GM21367 (cell line): Measurements from ENCODE around the gene IFNL2.
"Not testable (repeated sequence)": the region's sequence is repeated elsewhere in the genome, so short reads cannot be mapped to it uniquely, and the experiment has no call there.

Experiments used
- ATAC-seq: cut with Tn5 transposase; IDR thresholded peaks from one replicate; pipeline ENCODE4 v1.9.1; 2021; ENCODE audit not compliant: unreplicated experiment

IFNL2 gene

DNA sequence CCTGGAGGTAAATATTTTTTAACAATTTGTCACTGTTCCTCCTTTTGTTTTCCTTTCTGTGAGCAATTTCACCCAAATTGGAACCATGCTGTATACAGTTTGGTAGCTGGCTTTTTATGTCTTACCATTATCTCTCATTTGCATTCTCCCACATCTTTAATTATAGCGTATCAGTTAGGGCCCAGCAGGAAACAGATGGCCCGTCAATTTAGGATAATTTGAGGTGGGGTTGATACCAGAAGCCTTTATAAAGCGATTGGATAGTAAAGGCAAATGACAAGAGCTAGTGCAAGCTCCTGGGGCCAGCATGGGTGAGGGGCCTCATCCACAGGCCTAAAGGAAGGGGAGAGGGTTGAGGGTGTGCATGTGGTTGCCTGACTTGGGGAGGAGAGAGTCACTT lies 15.7 kb upstream of the IFNL2 start:
- no peak for ATAC-seq

DNA sequence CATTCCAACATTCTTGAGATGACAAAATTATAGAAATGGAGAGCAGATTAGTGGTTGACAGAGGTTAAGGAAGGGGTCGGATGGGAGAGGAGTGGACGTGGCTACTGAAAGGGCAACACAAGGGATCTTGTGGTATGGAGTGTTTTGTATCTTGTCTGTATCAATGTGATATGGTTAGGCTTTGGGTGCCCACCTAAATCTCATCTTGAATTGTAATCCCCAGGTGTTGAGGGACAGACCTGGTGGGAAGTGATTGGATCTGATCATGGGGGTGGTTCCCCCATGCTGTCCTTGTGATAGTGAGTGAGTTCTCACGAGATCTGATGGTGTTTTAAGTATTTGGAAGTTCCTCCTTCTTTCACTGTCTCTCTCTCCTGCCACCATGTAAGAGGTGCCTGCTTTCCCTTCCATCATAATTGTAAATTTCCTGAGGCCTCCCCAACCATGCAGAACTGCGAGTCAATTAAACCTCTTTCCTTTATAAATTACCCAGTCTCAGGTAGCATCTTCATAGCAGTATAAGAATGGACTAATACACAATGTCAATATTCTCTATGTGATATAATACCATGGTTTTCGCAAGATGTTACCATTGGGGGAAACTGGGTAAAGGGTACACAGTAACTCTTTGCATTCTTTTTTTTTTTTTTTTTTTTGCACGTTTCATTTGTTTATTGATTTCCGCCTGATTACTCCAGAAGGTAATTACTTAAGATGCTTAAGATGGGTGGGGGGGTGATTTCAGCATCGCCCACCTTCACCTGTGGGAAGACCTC lies 14.6 kb upstream of the IFNL2 start:
- ATAC-seq: no peak

DNA sequence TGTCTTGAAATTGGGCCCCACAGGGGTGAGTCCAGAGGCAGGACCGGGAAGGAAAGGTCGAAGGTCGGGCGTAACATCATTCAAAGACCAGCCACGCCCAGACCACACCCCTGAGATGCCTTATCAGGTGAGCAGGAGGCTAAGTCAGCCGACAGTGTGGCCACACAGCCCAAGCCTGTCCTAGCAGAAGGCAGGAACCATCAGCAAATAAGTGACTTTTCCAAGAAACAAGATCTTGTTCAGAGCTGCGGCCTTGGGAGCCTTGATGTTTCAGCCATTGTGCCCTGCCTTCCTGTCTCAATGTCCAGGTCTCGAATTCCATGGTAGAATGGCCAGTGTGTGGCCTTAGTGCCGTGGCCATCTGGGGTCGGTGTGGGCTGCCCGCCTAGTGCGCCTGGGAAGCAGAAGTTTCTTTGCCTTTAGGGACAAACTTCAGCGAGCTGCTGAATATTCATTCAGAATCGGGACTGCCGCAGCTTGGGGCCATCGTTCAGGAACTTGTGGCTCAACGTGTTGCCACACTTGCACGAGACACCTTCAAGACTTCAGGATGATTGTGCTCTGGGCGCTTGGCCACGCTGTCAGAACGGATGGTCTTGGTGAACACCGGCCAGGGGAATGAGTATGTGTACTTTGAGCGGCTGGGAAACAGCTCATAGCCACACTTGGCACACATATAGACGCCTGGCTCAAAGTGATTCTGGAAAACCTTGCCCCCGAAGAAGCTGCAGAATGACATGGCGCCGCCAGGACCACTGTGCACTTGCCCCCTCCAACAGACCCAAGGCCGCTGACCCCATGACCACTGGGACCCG lies 13.5 kb upstream of the IFNL2 start:
- no peak for ATAC-seq

DNA sequence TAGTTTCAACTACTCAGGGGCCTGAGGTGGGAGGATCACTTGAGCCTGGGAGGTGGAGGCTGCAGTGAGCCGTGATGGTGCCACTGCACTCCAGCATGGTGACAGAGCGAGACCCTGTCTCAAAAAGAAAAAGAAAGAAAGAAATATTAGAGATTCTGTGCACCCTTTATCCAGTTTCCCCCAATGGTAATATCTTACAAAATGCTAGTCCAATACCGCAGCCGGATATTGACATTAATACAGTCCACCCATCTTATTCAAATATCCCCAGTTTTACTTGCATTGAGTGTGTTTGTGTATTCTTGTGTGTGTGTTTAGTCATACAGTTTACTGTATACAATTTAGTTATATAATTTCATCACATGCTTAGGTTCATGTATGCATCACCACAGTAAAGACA lies 11.0 kb upstream of the IFNL2 start:
- no peak for ATAC-seq

DNA sequence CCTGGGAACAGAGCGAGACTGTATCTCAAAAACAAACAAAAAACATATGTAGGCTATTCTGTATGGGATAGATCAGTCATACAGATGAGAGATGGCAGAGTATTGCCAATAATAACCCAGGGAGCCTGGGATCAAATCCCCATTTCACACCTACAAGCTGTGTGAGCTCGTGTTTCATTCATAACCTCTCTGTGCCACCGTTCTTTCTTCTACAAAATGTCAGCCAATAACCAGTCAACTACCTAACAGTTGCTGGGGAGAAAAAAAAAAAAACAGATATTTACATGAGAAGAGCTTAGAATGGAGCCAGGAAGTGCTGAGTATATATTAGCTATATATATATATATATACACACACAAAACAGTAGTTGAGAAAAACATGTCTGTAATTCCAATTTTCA lies 6.5 kb upstream of the IFNL2 start:
- no peak for ATAC-seq

DNA sequence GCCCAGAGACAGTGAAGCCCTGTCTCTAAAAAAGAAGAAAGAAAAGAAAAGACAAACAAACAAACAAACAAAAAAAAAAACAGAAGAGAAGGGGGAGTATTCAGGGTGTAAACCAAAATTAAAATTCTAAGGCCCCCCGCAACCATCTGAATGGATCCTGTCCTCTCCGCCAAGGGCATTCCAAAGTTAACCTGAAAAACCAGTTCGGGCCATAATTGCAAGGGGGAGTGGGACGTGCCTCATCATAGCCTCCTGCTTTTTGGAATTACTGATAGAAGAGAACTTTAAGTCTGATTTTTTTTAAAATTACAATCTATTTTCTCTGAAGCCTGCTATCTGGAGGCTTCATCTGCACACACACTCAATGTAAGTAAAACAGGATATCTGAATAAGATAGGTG lies 5.7 kb upstream of the IFNL2 start:
- ATAC-seq: no peak

DNA sequence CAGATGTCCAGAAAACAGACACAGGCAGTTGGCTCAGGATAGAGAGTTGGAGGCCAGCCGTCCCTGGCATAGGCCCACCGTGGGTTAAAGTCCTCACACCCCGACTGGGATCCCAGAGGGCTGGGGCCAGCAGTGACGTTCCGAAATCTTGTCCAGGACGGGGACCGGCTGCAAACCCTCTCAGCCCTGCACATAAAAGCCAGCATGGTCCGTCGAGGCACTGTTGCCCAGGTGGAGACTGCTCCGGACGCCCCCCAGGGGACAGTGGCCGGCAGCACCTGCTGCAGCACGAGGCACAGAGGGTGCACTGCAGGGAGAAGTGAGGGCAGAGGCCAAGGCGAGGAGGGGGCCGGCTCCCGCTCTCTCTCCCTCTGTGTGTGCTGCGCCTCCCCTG lies 4.3 kb upstream of the IFNL2 start:
- ATAC-seq: no peak

DNA sequence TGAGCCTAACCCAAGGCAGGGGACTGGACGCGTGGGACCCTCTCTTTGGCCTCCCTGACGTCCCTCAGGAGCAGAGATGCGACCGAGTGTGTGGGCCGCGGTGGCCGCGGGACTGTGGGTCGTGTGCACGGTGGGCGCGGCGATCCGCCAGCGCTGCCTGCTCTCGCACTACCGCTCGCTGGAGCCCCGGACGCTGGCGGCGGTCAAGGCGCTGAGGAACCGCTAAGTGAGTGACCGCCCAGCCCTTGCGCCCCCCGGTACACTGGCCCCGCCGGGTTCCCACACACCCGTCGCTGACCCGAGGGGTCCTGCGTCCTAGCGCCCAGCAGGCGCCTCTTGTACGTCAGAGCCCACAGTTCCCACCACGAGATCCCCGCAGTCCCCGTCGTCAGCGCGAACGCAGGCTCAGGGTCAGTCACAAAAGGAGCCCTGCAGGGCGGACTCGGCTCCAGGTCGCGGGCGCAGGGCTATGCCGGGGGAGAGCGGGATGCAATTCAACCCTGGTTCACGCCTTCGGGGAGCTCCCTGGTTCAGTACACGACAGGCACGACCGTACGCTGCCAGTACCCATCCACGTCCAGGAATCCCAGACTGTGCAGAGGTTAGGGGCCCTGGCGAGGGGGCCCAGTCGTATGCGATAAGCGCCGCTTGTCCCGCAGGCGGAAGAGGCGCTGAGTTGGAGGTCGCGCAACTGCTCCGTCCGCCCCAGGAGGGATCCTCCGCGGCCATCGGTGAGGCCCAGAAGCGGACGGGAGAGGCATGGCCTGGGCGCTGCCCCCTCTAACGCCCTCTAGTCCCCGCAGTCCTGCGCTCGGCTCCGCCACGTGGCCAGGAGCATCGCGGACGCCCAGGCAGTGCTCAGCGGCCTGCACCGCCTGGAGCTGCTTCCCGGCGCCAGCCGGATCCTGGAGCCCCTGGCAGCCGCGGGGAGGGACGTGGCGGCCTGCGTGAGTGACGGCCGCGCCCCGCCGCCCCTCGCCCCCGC lies 3.6 kb upstream of the IFNL2 start:
- ATAC-seq: no peak

DNA sequence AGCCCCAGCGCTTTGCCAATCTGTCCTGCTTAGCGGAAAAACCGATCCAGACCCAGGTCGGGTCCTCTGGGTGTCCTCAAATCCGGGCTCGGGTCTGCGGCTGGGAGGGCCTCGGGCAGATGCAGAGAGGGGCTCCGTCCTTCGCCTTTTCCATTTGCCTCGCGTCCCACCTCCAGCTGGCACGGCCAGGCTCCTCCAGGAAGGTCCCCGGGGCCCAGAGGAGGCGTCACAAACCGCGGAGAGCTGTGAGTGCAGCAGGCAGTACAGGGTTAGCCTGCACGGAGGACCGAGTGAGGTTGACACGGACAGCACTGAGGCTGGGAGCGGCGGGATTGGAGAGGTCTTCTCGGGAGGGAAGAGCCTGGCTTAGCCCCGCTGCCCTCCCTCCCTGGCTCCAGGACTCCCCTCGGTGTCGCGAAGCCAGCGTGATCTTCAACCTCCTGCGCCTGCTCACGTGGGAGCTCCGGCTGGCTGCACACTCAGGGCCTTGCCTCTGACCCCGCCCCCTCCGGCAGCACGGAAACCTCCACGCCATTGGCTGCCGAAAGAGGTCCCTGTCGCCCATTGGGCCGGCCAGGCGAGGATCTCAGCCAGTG lies 2.8 kb upstream of the IFNL2 start:
- ATAC-seq: no peak

DNA sequence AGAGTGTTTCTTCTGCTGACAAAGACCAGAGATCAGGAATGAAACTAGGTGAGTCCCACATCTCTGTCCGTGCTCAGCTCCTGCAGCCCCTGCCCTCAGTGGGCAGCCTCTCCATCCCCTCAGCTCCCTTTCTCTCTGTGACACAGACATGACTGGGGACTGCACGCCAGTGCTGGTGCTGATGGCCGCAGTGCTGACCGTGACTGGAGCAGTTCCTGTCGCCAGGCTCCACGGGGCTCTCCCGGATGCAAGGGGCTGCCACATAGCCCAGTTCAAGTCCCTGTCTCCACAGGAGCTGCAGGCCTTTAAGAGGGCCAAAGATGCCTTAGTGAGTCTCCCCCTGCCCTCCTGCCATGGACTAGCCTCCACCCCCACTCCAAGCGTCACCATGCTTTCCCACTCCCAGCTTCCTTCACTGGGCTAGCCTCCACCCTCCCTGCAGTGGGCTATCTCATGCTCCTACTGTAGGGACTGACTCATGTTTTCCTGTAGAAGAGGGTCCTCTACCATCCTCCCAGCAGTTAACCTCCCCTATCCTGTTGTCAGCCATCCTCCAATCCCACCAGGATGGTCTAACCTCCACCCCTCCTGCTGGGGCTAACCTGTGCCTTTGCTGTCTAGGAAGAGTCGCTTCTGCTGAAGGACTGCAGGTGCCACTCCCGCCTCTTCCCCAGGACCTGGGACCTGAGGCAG lies 481 bp downstream of the IFNL2 start:
- not testable (repeated sequence) for ATAC-seq

DNA sequence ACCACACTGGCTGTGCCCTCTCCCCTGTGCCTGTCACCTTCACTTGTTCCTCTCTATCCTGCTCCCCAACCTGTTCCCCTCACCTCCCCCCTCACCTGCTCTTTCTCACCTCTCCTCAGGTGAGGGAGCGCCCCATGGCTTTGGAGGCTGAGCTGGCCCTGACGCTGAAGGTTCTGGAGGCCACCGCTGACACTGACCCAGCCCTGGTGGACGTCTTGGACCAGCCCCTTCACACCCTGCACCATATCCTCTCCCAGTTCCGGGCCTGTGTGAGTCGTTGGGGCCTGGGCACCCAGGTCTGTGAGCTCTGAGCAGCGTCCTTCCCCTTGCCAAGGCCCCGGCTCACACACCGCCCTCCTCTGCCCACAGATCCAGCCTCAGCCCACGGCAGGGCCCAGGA lies 1.2 kb downstream of the IFNL2 start:
- ATAC-seq: not testable (repeated sequence)

DNA sequence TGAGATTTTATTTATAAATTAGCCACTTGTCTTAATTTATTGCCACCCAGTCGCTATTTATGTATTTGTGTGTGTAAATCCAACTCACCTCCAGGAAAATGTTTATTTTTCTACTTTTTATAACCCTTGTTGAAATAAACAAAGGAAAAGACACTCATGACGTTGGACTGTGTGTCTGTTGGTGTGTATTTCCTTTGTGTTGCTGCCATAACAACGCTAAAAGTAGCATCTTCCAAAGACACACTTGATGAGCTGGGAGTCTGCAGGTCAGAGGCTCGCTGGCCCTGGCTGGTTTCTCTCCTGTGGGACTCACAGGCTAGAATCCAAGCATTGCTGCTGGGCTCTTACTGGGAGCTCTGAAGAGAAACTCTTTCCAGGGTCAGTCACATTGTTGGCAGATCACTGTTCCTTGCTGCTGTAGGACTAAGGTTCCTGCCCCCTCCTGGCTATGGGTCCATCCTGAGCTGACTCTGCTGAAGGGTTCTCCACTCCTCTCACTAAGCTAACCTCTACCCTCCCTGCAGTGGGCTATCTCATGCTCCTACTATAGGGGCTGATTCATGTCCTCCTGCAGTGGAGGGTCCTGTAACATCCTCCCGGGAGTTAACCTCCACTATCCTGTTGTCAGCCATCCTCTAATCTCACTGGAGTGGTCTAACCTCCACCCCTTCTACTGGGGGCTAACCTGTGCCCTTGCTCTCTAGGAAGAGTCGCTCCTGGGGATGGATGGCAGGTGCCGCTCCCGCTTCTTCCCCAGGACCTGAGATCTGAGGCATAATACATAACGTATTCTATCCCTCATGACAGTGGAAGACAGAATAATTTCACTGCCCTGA lies 2.1 kb downstream of the IFNL2 start:
- ATAC-seq: no peak

DNA sequence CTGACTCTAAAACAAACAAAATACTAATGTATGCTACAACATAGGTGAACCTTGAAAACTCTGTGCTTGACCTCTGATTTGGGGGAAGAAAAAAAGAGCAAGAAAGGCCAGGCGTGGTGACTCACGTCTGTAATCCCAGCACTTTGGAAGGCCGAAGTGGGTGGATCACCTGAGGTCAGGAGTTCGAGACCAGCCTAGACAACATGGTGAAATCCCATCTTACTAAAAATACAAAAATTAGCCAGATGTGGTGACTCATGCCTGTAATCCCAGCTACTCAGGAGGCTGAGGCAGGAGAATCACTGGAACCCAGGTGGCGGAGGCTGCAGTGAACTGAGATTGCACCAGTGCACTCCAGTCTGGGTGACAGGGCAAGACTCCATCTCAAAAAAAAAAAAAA lies 5.7 kb downstream of the IFNL2 start:
- ATAC-seq: not testable (repeated sequence)

DNA sequence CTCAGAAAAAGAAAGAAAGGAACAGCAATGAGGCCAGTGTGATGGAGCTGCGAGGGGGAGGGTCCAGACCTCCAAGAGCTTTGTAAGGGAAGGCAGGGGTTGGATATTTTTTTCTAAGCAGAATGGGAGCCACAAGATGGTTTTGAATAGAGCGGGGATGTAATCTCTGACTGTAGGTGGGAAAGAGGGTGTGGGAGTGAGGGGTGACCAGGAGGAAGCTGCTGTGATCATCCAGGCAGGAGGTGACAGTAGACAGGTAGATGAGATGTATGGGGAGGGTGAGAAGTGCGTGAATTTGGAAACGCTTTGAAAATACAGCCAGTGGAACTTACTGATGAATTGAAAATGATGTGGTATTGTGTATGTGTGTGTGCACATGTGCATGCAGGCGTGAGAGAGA lies 7.4 kb downstream of the IFNL2 start:
- ATAC-seq: no peak

DNA sequence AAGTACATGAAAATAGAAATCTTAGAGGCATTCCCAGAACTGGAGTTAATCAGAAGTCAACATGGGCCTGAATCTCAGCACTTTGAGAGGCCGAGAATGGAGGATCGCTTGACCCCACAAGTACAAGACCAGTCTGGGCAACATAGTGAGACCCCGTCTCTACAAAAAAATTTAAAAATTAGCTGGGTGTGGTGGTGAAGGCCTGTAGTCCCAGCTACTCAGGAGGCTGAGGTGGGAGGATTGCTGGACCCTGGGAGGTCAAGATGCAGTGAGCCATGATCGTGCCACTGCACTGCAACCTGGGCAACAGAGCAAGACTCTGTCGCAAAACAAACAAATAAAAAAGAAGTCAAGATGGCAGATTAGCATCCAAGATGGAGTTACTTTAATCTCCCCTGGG lies 8.5 kb downstream of the IFNL2 start:
- no peak for ATAC-seq

DNA sequence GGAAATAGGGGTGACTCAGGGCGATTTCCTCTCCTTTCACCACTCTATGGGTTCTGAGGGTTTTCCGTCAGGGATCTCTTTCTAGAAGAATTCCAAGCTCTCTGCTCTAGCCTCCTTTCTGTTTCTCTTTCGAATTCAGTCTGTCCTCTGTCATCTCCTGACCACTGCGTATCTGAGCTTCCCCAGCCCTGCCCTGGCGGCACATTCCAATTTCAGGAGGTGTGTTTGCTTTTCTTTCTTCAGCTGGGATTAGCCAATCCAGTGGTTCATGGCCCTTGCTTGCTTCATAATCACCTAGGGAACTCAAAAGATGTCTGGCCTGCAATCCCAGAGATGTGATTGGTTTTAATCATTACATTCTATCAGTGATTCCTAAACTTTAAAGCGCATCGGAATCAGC lies 9.4 kb downstream of the IFNL2 start:
- ATAC-seq: no peak

DNA sequence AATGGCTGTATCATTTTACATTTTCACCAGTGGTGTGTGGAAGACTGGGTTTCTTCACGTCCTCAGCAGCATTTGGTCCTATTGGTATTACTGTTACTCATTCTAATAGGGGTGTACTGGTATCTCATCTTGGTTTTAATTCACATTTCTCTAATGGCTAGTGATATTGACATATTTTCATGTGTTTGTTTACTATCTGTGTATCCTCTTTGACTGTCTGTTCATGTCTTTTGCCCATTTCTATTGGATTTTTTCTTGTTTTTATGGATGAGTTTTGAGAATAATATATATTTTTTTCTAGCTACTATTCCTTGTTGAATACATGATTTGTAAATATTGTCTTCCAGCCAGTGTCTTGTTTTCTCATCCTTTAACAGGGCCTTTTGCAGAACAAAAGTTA lies 13.8 kb downstream of the IFNL2 start:
- no peak for ATAC-seq

DNA sequence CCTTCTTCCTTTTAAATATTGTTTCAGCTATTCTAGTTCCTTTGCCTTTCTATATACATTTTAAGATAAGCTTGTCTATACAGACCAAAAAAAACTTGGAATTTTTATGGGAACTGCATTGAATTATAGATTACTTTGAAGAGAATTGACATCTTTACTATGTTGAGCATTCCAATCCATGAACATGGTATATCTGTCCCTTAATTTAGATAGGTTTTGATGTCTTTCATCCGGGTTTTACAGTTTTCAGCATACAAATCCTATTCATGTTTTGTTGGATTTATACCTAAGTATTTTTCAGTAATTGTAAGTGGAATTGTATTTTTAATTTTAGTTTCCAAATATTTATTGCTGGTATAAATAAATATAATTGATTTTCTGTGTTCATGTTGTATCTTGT lies 15.8 kb downstream of the IFNL2 start:
- no peak for ATAC-seq

DNA sequence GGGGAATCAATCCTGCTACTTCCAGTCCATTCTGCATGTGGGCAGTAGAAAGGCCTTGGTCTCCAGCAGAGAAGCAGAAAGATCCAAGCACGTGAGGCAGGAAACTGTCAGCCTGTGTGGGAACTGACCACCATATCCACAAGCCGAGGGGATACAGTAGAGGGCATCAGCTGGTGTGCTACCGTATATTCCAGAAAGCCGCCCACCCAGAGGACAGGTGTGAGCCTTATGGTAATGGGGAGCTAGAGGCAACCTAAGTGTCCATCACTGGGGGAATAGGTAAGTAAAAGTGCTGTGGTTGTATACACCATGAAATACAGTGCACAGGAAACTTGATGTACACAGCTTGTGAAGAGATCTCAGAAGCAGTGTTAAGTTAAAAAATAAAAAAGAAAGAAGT lies 25.2 kb downstream of the IFNL2 start:
- no peak for ATAC-seq
